ENCODE data around the gene R3HDML.

The R3HDML gene

GRCh38 chr20:44367746-44368145 is 30.9 kb downstream of the R3HDML start:
- DNase-seq = peak; percentile 18

- no peak for DNase-seq
Observed at GRCh38 chr20:44370639-44371218, 33.9 kb downstream of the R3HDML start.

DNA sequence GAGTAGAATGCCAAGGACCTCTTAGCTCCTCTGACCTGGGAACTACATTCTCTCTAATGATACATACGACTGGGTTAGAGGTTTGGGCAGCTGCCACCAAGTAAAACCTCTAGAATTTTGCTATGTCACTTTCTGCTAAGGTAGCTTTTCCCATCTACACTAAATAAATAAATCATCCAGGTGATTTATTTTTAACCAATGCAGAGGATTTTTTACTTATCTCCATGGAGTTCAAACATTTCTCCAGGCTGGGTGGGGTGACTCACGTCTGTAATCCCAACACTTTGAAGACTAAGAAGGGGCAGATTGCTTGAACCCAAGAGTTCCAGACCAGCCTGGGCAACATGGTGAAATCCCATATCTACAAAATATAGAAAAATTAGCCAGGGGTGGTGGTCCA is 45.8 kb downstream of the R3HDML start:
- DNase-seq = no peak

DNA sequence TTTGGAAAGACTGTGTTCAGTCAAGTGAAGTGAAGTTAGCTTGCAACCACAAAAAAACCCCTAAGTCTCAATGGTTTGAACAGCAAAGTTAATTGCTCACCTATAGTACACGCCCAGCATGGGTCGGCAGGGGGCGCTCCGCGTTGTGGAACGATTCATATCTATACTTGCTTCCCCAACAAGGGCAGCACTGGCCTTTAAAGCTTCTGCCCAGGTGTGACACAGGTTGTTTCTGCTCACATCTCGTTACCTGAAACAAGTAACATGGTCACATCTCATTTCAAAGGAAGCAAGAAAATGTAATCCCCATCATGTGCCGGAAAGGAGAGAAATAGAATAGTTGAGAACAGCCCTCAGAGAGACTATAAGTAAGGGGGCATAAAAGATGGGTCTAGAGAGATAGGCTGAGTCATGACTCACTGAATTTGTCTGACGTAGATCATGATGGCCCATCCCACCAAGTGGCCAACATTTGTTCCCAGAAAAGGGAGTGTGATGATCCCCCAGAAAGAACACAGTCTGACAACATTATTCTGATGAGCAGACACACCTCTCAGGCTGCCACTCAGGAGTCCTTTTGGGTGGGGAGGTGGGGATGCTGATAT is 47.7 kb downstream of the R3HDML start:
- DNase-seq = peak; percentile 84

- DNase-seq = peak; percentile 80
Observed at GRCh38 chr20:44388466-44389023, 51.7 kb downstream of the R3HDML start.

DNA sequence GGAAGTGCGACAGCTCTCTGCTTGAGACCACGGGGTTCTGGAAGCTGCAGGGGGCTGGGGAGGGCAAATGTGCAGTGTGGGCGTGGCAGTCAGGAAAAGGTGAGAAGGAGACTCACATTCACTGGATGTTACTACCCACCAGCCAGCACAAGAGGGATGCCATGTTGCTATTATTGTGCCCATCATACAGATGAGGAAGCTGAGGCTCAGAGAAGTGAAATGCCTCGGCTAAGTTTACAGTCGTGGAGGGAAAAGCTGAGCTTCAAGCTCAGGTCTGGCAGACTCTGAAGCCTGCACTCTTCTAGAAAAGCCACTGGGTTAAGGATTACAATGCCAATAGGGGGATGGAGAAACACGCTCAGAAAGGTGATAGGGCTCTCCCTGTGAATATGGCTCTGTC is 53.0 kb downstream of the R3HDML start:
- no peak for DNase-seq

- no peak for DNase-seq
Observed at GRCh38 chr20:44390280-44390679, 53.4 kb downstream of the R3HDML start.

- DNase-seq = no peak
Observed at GRCh38 chr20:44392088-44392775, 55.4 kb downstream of the R3HDML start.

- DNase-seq = no peak
Observed at GRCh38 chr20:44392776-44393607, 56.1 kb downstream of the R3HDML start.

DNA sequence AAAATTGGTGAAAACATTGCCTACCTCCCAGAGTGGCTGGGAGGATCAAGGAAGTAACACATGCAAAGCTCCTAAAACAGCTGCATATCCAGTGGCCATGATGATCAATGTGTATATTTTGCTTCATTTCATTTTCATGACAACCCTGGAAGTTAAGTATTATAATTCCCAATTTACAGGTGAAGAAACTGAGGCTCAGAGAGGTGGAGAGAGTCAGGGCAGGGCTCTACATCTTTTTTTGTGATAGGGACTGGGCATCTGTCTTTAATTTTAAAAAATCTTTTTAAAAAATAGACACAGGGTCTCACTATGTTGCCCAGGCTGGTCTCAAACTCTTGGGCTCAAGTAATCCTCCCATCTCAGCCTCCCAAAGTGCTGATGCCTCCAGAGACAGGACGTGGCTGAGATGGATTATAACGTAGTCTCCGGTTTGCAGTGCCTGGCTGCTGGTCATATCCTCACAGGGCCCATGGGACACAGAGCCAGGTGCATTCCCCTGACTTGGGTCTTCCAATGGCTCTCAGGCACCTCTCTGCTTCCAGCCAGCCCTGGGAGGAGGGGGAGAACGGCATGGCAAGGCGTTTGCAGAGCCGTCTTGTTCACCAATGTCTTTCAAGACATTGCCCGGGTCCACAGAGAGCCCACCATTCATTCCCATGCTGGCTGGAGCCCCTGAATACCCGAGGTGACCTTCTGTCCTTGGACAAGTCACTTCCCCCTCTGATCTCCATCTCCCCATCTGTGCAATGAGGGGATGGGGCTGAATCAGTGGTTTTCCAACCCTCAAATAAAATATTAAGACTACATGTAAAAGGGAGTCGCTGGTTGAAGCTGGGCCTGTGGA is 57.0 kb downstream of the R3HDML start:
- no peak for DNase-seq

- DNase-seq = no peak
Observed at GRCh38 chr20:44394452-44394701, 57.5 kb downstream of the R3HDML start.

DNA sequence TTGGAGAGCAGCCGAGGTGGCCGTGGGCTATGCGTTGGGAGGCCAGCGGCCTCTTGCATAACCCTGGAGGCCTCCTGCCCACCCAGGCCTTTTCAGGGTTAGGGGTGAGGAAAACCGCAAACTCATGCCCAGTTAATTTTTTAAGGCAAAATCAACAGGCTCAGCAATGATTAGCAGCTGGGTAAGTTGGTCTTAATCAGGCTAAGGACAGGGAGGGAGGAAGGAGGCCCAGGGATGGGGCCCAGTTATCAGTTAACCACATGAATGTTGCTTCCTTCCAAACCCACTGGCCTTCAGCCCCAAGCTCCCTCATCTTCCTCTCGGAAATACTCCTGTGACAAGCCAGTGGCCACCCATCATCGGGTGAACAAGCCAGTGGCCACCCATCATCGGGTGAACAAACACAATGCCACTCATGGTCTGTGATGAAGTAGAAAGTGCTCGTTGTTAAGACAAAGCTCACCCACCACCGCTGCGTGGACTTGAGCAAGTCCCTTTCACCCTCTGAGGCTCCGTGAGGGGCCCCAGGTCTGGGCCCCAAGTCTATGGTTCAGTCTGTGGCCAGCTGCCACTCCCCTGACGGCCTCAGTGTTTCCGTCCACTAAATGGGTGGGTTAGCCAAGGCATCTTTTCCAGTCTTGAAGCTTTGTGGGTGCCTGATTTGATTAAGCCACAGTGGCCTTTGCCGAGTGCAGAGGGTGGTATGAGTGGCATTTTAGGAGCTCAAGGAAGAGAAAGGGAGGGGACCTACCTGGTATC is 58.0 kb downstream of the R3HDML start:
- peak; percentile 81 for DNase-seq

DNA sequence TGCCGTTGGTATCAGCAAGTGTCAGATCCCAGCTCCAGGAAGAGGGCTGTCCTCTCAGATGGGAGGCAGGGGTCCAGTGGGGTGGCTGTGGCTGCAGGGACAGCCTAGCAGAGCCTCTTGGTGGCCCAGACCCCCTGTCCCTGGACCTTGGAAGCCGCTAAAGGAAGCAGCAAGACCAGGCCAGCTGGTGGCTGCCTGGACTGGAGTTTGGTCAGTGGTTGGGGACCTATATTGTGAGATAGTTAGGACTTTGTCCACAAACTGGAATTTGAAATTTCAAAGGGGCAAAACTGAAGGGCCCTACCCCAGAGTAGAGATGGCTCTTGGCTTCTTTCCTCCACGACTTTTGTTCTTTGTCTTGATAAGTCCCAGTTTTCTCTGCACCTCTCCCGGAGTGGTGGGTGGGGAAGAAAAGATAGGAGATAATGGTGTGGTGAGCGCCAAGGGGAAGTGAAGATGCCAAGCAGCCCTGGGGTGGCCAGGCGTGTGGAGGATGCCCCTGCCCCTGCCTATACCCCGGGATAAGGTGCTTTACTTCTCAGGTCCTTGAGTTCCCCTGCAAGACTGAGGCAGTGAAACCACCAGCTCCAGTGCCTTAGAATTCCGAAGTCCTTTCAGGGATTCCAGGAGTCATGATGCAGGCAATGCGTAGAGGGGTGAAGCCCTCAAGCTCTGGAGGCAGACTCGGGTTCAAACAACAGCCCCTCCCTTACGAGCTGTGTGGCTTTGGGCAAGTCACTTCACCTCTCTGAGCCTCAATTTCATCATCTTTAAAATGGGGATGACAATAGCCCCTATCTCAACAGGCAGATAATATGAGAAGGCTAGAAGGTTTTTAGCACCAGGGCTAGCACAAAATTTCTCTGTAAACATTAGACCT is 58.9 kb downstream of the R3HDML start:
- peak; percentile 25 for DNase-seq

DNA sequence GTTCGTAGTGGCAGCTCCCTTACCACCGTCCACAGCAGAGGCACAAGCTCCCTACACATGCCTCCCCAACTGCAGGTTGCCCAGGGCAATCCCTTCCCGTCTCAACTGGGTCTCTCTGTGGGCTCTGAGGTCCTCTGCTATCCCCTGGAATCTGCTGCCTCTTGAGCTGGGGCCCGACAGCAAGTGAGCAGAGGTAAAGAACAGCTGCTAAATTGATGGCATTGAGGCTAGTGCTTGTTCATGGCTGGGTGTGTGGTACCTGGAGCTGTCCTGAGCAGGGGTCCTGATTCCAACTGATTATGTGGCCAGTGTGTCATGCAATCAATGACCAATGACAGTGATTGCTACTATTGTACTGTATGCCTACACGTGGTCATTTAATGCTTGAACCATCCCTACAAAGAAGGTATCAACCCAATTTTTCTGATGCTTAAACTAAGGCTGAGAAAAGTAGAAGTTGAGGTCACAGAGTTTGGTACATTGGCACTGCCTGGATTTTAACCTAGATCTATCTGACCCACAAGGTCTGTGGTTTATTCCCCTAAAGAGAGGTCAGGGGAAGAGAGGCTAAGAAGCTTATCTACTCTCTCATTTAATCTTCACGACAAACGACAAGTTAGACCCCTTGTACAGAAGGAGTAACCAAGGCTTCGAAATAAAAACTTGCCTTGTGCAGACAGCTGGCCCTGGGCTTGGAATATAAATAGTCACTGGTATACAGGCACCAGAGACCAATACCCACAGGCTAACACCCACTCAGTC is 59.7 kb downstream of the R3HDML start:
- DNase-seq = peak; percentile 27

GRCh38 chr20:44398335-44398734 is 61.5 kb downstream of the R3HDML start:
- no peak for DNase-seq

DNA sequence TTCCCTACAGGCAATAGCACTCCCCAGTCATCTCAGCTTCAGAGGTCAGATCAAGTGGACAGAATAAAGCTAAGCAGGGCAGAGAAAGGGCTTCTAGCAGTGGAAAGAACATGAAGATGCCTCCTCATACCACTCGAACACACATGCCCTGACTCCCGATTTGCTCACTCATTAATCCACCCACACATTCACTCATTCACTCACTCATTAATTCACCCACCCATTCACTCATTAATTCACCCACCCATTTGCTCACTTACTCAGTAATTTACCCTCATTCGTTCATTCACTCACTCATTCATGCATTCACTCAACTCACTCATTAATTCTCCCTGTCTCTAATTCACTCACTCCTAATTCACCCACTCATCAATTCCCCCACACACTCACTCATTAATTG is 62.6 kb downstream of the R3HDML start:
- DNase-seq = no peak

- DNase-seq = no peak
Observed at GRCh38 chr20:44400671-44400969, 63.8 kb downstream of the R3HDML start.

Measured in OCI-M1 (cell line).